GM10248 (cell line): Measurements from ENCODE around the gene CCT7.

Experiments used
- CTCF ChIA-PET: fragments of 300-600 bp; sonication (Branson Sonifier 250); formaldehyde crosslinking; extraction: SDS; loops from one replicate; lab custom pipeline; 2021; ENCODE audit warnings: antibody characterized with exemption; lab: Yijun Ruan, JAX
- POLR2A ChIA-PET: fragments of 350-650 bp; sonication (Branson Sonifier 250); formaldehyde crosslinking; extraction: SDS; loops from one replicate; lab custom pipeline; 2020; ENCODE audit warnings: antibody characterized with exemption; lab: Yijun Ruan, JAX
- DNase-seq: peaks from one replicate; pipeline ENCODE4 v3.0.0; 2012; ENCODE audit errors: extremely low spot score
- TF ChIP-seq, protein P1 (sequence below): IDR thresholded peaks from 2 replicates; pipeline ENCODE4 v1.5.1; 2012; ENCODE audit warnings: mild to moderate bottlenecking, low read depth; ENCODE audit errors: extremely low read depth, missing control alignments, control extremely low read depth

Gene CCT7

DNA sequence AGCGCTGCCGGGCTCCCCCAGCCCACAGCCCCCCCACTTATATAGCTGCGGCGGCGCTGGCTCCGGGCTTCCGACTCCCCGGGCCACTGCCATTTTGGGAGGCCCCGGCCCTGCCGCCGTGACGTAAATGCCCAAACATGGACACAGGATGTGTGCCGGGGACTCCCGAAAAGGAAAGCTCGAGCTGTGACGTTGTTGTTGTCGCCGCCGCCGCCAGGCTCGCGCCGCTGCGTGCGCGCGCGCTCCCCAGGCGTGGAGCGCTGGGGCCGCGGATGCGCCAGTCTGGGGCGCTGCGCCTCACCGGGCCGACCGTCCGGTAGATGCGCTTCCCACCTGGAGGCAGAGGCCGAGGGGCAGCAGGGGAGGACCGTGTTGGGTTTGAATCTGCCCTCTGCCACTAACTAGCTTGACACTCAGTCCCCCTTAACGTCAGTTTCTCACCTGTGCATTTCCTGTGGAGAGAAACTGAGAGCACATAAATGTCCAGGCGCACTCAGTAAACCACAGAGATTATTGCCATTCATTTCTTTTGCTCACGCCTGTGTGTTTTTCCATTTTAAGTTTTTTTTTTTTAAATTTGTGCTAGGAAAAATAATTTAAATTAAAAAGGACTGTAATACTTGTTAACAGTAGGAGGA, 59.5 kb downstream of the CCT7 start, which contains the start of gene EGR4:
Gene EGR4, minus strand, starts transcription at position 15 of the 638 bp plus-strand sequence. CDS start 231 bp downstream, outside the sequence.
- ChIA-PET POLR2A (no interaction called here), CTCF (interaction anchor here (1.2 to 4.3 kb wide), 3 partner anchors 9 to 117 kb away, joined by 3 to 17 read pairs (median 4); no protein-coding TSS in a partner anchor)

DNA sequence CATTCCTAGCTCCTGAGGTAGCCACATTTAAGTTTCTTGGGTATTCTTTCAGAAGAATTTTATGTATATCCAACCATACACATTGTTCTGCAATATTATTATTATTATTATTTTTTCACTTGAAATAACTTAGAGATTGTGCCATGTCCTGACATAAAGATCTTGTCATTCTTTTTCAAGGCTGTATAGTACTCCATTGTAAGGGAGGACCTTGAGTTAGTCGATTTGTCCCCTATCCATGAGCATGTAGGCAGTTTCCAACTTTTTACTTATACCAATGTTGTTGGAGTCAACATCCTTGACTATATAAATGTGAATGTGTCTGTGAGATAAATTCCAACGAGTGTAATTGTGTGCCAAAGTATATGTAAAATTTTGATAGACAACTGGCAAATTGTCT, 60.1 kb downstream of the CCT7 start:
- TF ChIP-seq, protein P1, sequence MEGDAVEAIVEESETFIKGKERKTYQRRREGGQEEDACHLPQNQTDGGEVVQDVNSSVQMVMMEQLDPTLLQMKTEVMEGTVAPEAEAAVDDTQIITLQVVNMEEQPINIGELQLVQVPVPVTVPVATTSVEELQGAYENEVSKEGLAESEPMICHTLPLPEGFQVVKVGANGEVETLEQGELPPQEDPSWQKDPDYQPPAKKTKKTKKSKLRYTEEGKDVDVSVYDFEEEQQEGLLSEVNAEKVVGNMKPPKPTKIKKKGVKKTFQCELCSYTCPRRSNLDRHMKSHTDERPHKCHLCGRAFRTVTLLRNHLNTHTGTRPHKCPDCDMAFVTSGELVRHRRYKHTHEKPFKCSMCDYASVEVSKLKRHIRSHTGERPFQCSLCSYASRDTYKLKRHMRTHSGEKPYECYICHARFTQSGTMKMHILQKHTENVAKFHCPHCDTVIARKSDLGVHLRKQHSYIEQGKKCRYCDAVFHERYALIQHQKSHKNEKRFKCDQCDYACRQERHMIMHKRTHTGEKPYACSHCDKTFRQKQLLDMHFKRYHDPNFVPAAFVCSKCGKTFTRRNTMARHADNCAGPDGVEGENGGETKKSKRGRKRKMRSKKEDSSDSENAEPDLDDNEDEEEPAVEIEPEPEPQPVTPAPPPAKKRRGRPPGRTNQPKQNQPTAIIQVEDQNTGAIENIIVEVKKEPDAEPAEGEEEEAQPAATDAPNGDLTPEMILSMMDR, result no peak
- ChIA-PET POLR2A (no interaction called here), CTCF (interaction anchor here (1.2 to 1.3 kb wide), 2 partner anchors 10 to 82 kb away, joined by 3 read pairs; no protein-coding TSS in a partner anchor)
- no peak for DNase-seq

More for the DNA sequence above, 59.5 kb downstream of the CCT7 start, which contains the start of gene EGR4:
- TF ChIP-seq, protein P1, result no peak
- DNase-seq, result peak; percentile 94

DNA sequence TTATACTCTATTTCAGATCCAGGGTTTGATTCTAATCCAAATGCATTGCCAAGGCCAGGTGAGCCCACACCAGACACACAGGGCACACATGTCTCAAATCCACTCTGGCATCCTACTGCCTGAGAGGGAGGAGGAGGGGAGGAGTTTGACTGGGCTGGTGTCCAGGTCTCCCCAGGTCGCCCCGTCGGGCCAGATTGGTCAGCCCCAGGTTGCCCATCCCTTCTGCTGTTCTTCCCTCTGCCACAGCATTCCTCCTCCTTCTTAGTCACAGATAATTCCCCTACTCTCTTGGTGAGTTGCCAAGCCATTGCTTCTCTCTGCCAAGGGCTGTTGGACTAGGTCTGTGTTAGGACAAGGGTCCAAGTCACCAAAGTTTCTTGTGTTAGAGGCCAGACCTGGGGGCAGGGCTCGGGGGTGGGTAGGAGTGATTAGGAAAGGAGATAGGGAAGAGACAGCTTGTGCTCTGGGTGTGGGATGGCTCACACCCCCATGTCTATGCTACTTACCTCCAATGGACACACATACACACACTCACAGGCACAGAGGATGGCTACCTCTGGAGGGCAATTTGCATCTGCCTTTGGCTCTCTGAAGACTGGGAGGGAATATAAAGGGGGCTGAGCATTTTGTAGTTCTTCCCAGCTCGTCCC, 61.8 kb downstream of the CCT7 start:
- CTCF ChIA-PET, result no interaction called here
- POLR2A ChIA-PET, result no interaction called here
- no peak for DNase-seq
- TF ChIP-seq, protein P1, result no peak

DNA sequence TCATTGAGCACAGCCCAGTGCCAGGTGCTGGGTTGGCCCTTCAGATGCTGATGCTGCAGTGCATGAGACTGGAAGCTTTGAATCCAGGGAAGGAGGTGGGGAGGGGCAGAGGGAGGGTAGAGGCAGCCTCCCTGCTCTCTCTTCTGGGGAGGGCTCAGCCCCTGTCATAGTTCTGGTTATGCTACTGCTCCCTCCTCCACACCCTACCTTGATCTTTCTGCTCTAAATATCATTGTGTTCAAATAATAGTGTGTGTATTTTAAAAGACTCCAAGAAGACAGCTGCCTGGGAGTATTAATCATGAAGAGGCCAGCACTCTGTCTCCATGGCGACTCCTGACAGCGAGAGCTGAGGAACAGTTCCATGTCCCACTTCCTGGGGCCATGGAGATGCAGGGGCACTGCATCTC, 63.0 kb downstream of the CCT7 start:
- ChIA-PET CTCF (interaction anchor here (1.6 kb wide), 1 partner anchor 14 kb away, joined by 3 read pairs; no protein-coding TSS in a partner anchor), POLR2A (no interaction called here)
- TF ChIP-seq, protein P1, result no peak
- DNase-seq, result no peak

DNA sequence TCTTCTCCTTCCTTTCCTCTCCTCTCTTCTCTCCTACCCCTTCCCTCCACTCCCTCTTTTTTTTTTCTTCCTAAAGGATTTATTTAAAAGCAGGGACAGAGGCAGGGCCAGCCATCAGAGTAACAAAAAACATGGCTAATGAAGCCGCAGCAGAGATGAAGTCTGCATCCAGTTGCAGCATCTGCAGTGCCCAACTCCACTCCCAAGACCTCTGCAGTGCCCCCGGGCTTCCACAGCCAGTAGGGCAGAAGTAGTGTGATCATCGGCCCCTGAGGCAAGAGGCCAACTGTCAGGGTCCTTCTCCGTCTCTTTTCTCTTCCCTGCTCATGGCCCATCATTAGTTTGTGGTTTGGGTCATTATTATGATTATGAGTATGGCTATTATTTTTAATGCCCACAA, 63.5 kb downstream of the CCT7 start:
- no peak for DNase-seq
- CTCF ChIA-PET, result interaction anchor here (1.6 kb wide), 1 partner anchor 14 kb away, joined by 3 read pairs; no protein-coding TSS in a partner anchor
- POLR2A ChIA-PET, result no interaction called here
- TF ChIP-seq, protein P1, result no peak

DNA sequence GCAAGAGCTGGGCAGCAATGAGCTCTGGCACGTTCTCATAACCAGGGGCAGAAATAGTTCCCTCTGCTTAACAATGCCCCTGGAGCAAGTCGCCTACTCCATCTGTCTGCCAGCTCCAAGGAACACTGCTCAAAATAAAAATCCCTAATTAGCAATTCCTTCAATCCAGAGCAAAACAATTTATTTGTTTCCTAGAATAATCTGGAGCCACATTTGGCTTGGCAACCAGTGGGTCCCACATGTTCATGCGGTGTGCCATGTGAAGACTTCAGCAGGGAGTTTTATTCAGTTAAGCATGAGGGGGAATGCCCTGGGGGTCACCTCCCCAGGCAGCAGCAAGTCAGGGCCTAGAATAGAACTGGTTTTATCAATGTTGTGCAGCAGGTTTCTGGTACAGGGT, 66.8 kb downstream of the CCT7 start:
- ChIA-PET POLR2A (no interaction called here), CTCF (interaction anchor here (1.3 to 1.9 kb wide), 2 partner anchors 10 to 12 kb away, joined by 4 to 9 read pairs; no protein-coding TSS in a partner anchor)
- DNase-seq, result no peak
- TF ChIP-seq, protein P1, result no peak
